Vagina (tissue), 2 donors: ENCODE results near the gene PDE9A. TPM values are rescaled to one million over a fixed set of nuclear protein-coding genes. Genes with fewer than 3 reads are reported as not detected.
"Not testable (repeated sequence)": the region's sequence is repeated elsewhere in the genome, so short reads cannot be mapped to it uniquely, and the experiment has no call there.

ENCODE experiments used
- DNase-seq, 2 donors: peaks; one replicate each; pipeline ENCODE4 v3.0.0-alpha.2; 2017; ENCODE audit errors: extremely low spot score in 2 of 2
- H3K27ac ChIP-seq: fragments of 200-600 bp; sonication (generic); one replicate; pipeline ENCODE4 v1.5.1; 2019
- H3K27me3 ChIP-seq: fragments of 200-600 bp; sonication (generic); one replicate; pipeline ENCODE4 v1.5.1; 2019
- H3K36me3 ChIP-seq, 2 donors: fragments of 200-600 bp; sonication (generic); one replicate each; pipeline ENCODE4 v1.5.1; 2017 to 2019
- H3K4me1 ChIP-seq: fragments of 200-600 bp; sonication (generic); one replicate; pipeline ENCODE4 v1.5.1; 2019
- H3K4me3 ChIP-seq, 2 donors: fragments of 200-600 bp; sonication (generic); 1 replicate in 1 of 2; 2 replicates in 1 of 2; pipeline ENCODE4 v1.5.1; 2016 to 2019
- H3K9me3 ChIP-seq: fragments of 200-600 bp; sonication (generic); one replicate; pipeline ENCODE4 v1.5.1; 2019
- CTCF ChIP-seq, 3 experiments: fragments of 450-650 bp in 2 of 3; fragments of 200-600 bp in 1 of 3; sonication (generic) in 1 of 3; IDR thresholded peaks; one replicate each; pipeline ENCODE4 v1.5.1; 2017 to 2019; ENCODE audit warnings: antibody characterized with exemption in 3 of 3, mild to moderate bottlenecking in 2 of 3, moderate library complexity in 2 of 3
- POLR2A ChIP-seq, 2 donors: fragments of 450-650 bp; IDR thresholded peaks; one replicate each; pipeline ENCODE4 v1.6.1; 2017; ENCODE audit warnings: antibody characterized with exemption in 2 of 2, mild to moderate bottlenecking in 2 of 2, moderate library complexity in 2 of 2
- POLR2AphosphoS5 ChIP-seq, 2 donors: sonication (generic); formaldehyde crosslinking; IDR thresholded peaks; one replicate each; pipeline ENCODE4 v1.9.0; 2017; ENCODE audit warnings: antibody characterized with exemption in 2 of 2, mild to moderate bottlenecking in 2 of 2, low read depth in 1 of 2; ENCODE audit not compliant: insufficient read depth in 1 of 2
- intact Hi-C: fragments of 100-400 bp; cut with DNase I; formaldehyde crosslinking; loops from one replicate; pipeline ENCODE4 v1.15.1; 2023
- total RNA-seq: library from RNA; depleted of rRNA; stranded (reverse); fragments of >200 nt; gene quantifications from one replicate; pipeline ENCODE4 v1.2.3, GENCODE V29; 2016

The PDE9A gene
- total RNA-seq, 1 donor from 2014 or later = 9.6 TPM

- H3K4me1 ChIP-seq = no peaks in the 10 kb centered on the region
- intact Hi-C loops = no loop called here
- no peak overlapping the region for H3K27ac ChIP-seq
- no peak for TF ChIP-seq POLR2AphosphoS5 (IDR thresholded peaks at IDR 0.05; ENCODE audit: insufficient read depth in 1 of 2, low read depth in 1 of 2)
- no peak for TF ChIP-seq POLR2A (IDR thresholded peaks at IDR 0.05)
- no peak for TF ChIP-seq CTCF (IDR thresholded peaks at IDR 0.05)
- no peaks in the 10 kb centered on the region for H3K36me3 ChIP-seq
- no peaks in the 10 kb centered on the region for H3K27me3 ChIP-seq
- no peak overlapping the region for H3K4me3 ChIP-seq
- no peaks in the 10 kb centered on the region for H3K9me3 ChIP-seq
- DNase-seq = no peak
These were observed 41.6 kb upstream of the PDE9A start for GRCh38 chr21:42611852-42612251.

- Histone ChIP-seq H3K36me3 (no peaks in the 10 kb centered on the region), H3K4me3 (no peak overlapping the region), H3K27ac (no peak overlapping the region), H3K9me3 (no peaks in the 10 kb centered on the region), H3K27me3 (no peaks in the 10 kb centered on the region), H3K4me1 (no peaks in the 10 kb centered on the region)
- no peak for TF ChIP-seq CTCF (IDR thresholded peaks at IDR 0.05)
- TF ChIP-seq POLR2A (IDR thresholded peaks at IDR 0.05) = no peak
- TF ChIP-seq POLR2AphosphoS5 (IDR thresholded peaks at IDR 0.05; ENCODE audit: insufficient read depth in 1 of 2, low read depth in 1 of 2) = no peak
- intact Hi-C loops = no loop called here
- no peak for DNase-seq
These were observed 41.0 kb upstream of the PDE9A start for GRCh38 chr21:42612390-42612789.

- no peaks in the 10 kb centered on the region for H3K36me3 ChIP-seq
- no peak for DNase-seq
- no peak overlapping the region for H3K27ac ChIP-seq
- no peak overlapping the region for H3K4me3 ChIP-seq
- no peaks in the 10 kb centered on the region for H3K27me3 ChIP-seq
- intact Hi-C loops = no loop called here
- no peak for TF ChIP-seq POLR2AphosphoS5 (IDR thresholded peaks at IDR 0.05; ENCODE audit: insufficient read depth in 1 of 2, low read depth in 1 of 2)
- no peak for TF ChIP-seq POLR2A (IDR thresholded peaks at IDR 0.05)
- TF ChIP-seq CTCF (IDR thresholded peaks at IDR 0.05) = no peak
- no peaks in the 10 kb centered on the region for H3K4me1 ChIP-seq
- no peaks in the 10 kb centered on the region for H3K9me3 ChIP-seq
These were observed 39.7 kb upstream of the PDE9A start for GRCh38 chr21:42613756-42614155.

- TF ChIP-seq POLR2A (IDR thresholded peaks at IDR 0.05) = no peak
- Histone ChIP-seq H3K27ac (no peak overlapping the region), H3K9me3 (no peaks in the 10 kb centered on the region), H3K4me1 (no peaks in the 10 kb centered on the region), H3K36me3 (no peaks in the 10 kb centered on the region), H3K27me3 (no peaks in the 10 kb centered on the region), H3K4me3 (peak overlapping the region in 1 of 2 donors; percentile 19)
- DNase-seq = no peak
- intact Hi-C loops = no loop called here
These were observed 39.0 kb upstream of the PDE9A start for GRCh38 chr21:42614396-42614795.

- H3K4me1 ChIP-seq = no peaks in the 10 kb centered on the region
- no peak for DNase-seq
- H3K9me3 ChIP-seq = no peaks in the 10 kb centered on the region
- H3K36me3 ChIP-seq = no peaks in the 10 kb centered on the region
- H3K27me3 ChIP-seq = no peaks in the 10 kb centered on the region
- H3K27ac ChIP-seq = no peak overlapping the region
- peak overlapping the region in 1 of 2 donors; percentile 19 for H3K4me3 ChIP-seq
- peak in 1 of 2 donors; percentile 45 for TF ChIP-seq POLR2AphosphoS5 (IDR thresholded peaks at IDR 0.05; ENCODE audit: insufficient read depth in 1 of 2, low read depth in 1 of 2)
- no peak for TF ChIP-seq CTCF (IDR thresholded peaks at IDR 0.05)
- intact Hi-C loops = no loop called here
These were observed 38.5 kb upstream of the PDE9A start for GRCh38 chr21:42614811-42615351.

- H3K36me3 ChIP-seq, H3K4me1 ChIP-seq, H3K9me3 ChIP-seq, intact Hi-C loops, DNase-seq, H3K27ac ChIP-seq, H3K4me3 ChIP-seq, H3K27me3 ChIP-seq: not testable (repeated sequence)
These were observed 38.0 kb upstream of the PDE9A start for GRCh38 chr21:42615377-42615776.
